Stimulated activated CD4-positive, alpha-beta T cell treated with anti-CD3 and anti-CD28 coated beads, Interleukin-1b, Interleukin-23, amount 100 ng/mL, for 24 hours (primary cell): ENCODE data around the gene CDY1B.
"Not testable (repeated sequence)": the region's sequence is repeated elsewhere in the genome, so short reads cannot be mapped to it uniquely, and the experiment has no call there.

ENCODE experiments used
- DNase-seq, 4 experiments: peaks; one replicate each; pipeline ENCODE4 v3.0.0-alpha.2; 2020; ENCODE audit warnings: low read depth in 4 of 4, low spot score in 1 of 4

The CDY1B gene

GRCh38 chrY:24047919-24048318 is at the start of gene CDY1B:
CDY1B (minus strand) TSS chrY:24048019; CDS start chrY:24047688, 331 bp downstream.
- not testable (repeated sequence) for DNase-seq

- not testable (repeated sequence) for DNase-seq
These were observed 1.7 kb upstream of the CDY1B start for GRCh38 chrY:24049525-24049924.

GRCh38 chrY:24043209-24043608 is 4.6 kb downstream of the CDY1B start:
- not testable (repeated sequence) for DNase-seq

- DNase-seq, result not testable (repeated sequence)
These were observed 8.7 kb downstream of the CDY1B start for GRCh38 chrY:24039008-24039718.

- DNase-seq, result not testable (repeated sequence)
These were observed 21.4 kb downstream of the CDY1B start for GRCh38 chrY:24026212-24027103.
